Neutrophil (primary cell): ENCODE measurements around the gene ABHD15.
"Not testable (repeated sequence)": the region's sequence is repeated elsewhere in the genome, so short reads cannot be mapped to it uniquely, and the experiment has no call there.

Experiments used
- H3K27ac ChIP-seq: fragments of 200-600 bp; sonication (generic); 2 replicates; pipeline ENCODE4 v1.5.1; 2016; ENCODE audit warnings: mild to moderate bottlenecking, moderate library complexity
- H3K27me3 ChIP-seq: fragments of 200-600 bp; sonication (generic); 2 replicates; pipeline ENCODE4 v1.6.0; 2016; ENCODE audit warnings: mild to moderate bottlenecking
- H3K36me3 ChIP-seq: fragments of 200-600 bp; sonication (generic); 2 replicates; pipeline ENCODE4 v1.5.1; 2017
- H3K4me1 ChIP-seq, 2 experiments: fragments of 200-600 bp in 1 of 2; sonication (generic) in 1 of 2; 1 replicate in 1 of 2; 2 replicates in 1 of 2; pipeline versions ENCODE4 v1.5.1 to v1.6.1; 2013 to 2016; ENCODE audit warnings: low read depth in 1 of 2, low read length in 1 of 2, mild to moderate bottlenecking in 1 of 2, moderate library complexity in 1 of 2; ENCODE audit not compliant: control insufficient read depth in 1 of 2, insufficient read depth in 1 of 2
- H3K4me3 ChIP-seq, 2 experiments: fragments of 200-600 bp in 1 of 2; sonication (generic) in 1 of 2; 1 replicate in 1 of 2; 2 replicates in 1 of 2; pipeline ENCODE4 v1.5.1; 2013 to 2016; ENCODE audit warnings: low read depth in 1 of 2, low read length in 1 of 2, mild to moderate bottlenecking in 1 of 2, moderate library complexity in 1 of 2
- H3K9me3 ChIP-seq: fragments of 200-600 bp; sonication (generic); 2 replicates; pipeline ENCODE4 v1.5.1; 2016
- CTCF ChIP-seq: fragments of 200-600 bp; sonication (generic); IDR thresholded peaks from 2 replicates; pipeline ENCODE4 v1.5.1; 2016; ENCODE audit warnings: antibody characterized with exemption

ABHD15 gene

GRCh38 chr17:29559640-29560039 is 7.2 kb downstream of the ABHD15 start:
- no peaks in the 10 kb centered on the region for H3K9me3 ChIP-seq
- no peaks in the 10 kb centered on the region for H3K4me1 ChIP-seq
- peaks cover 13% of the 10 kb centered on the region for H3K27me3 ChIP-seq
- H3K36me3 ChIP-seq: no peaks in the 10 kb centered on the region
- H3K4me3 ChIP-seq: no peak overlapping the region
- TF ChIP-seq CTCF: no peak
- no peak overlapping the region for H3K27ac ChIP-seq

GRCh38 chr17:29558139-29558538 is 8.7 kb downstream of the ABHD15 start:
- not testable (repeated sequence) for H3K27me3 ChIP-seq, H3K4me3 ChIP-seq, H3K4me1 ChIP-seq, H3K36me3 ChIP-seq, H3K27ac ChIP-seq, H3K9me3 ChIP-seq

- no peaks in the 10 kb centered on the region for H3K36me3 ChIP-seq
- H3K27me3 ChIP-seq: peaks cover 9% of the 10 kb centered on the region
- no peaks in the 10 kb centered on the region for H3K9me3 ChIP-seq
- no peak overlapping the region for H3K27ac ChIP-seq
- TF ChIP-seq CTCF: no peak
- no peak overlapping the region for H3K4me3 ChIP-seq
- H3K4me1 ChIP-seq: no peaks in the 10 kb centered on the region
These were observed 9.1 kb downstream of the ABHD15 start for GRCh38 chr17:29557739-29558116.

- peaks cover 9% of the 10 kb centered on the region for H3K27me3 ChIP-seq
- no peak overlapping the region for H3K27ac ChIP-seq
- H3K9me3 ChIP-seq: no peaks in the 10 kb centered on the region
- H3K4me3 ChIP-seq: no peak overlapping the region
- TF ChIP-seq CTCF: no peak
- H3K36me3 ChIP-seq: no peaks in the 10 kb centered on the region
- no peaks in the 10 kb centered on the region for H3K4me1 ChIP-seq
These were observed 9.6 kb downstream of the ABHD15 start for GRCh38 chr17:29557085-29557738.

- Histone ChIP-seq H3K4me1 (no peaks in the 10 kb centered on the region), H3K27ac (no peak overlapping the region), H3K9me3 (no peaks in the 10 kb centered on the region), H3K4me3 (no peak overlapping the region), H3K27me3 (no peaks in the 10 kb centered on the region), H3K36me3 (no peaks in the 10 kb centered on the region)
- TF ChIP-seq CTCF: no peak
These were observed 11.0 kb downstream of the ABHD15 start for GRCh38 chr17:29555840-29556239.

- peaks cover 17% of the 10 kb centered on the region for H3K36me3 ChIP-seq
- H3K4me1 ChIP-seq: no peaks in the 10 kb centered on the region
- TF ChIP-seq CTCF: no peak
These were observed 17.5 kb downstream of the ABHD15 start for GRCh38 chr17:29549177-29549923.

More at GRCh38 chr17:29549177-29549923, 17.5 kb downstream of the ABHD15 start:
- Histone ChIP-seq H3K27me3 (no peaks in the 10 kb centered on the region), H3K4me3 (no peak overlapping the region), H3K27ac (no peak overlapping the region), H3K9me3 (no peaks in the 10 kb centered on the region)
